Hypothalamus (tissue), 51 donors: ENCODE results near the gene C18orf54.
"Not testable (repeated sequence)": the region's sequence is repeated elsewhere in the genome, so short reads cannot be mapped to it uniquely, and the experiment has no call there.

Experiments
- DNase-seq, 51 donors: peaks; one replicate each; lab custom pipeline; 2025; lab: John Stamatoyannopoulos, UW

The C18orf54 gene

GRCh38 chr18:54357660-54358494 is at the start of gene C18orf54, which contains the start of gene STARD6:
TSS of gene C18orf54 (plus strand) at chr18:54357906. CDS start at chr18:54360573, 2,667 bp downstream.
TSS of gene STARD6 (minus strand) at chr18:54357858. CDS start at chr18:54354573, 3,285 bp downstream.
- DNase-seq: peak; percentile 32 to 93 (median 74)

- DNase-seq: not testable (repeated sequence)
Measured at GRCh38 chr18:54309564-54309963, 48.1 kb upstream of the C18orf54 start.

GRCh38 chr18:54316071-54316820 is 41.5 kb upstream of the C18orf54 start:
- no peak for DNase-seq

- DNase-seq: no peak
Measured at GRCh38 chr18:54323561-54323960, 34.1 kb upstream of the C18orf54 start.

- DNase-seq: no peak
Measured at GRCh38 chr18:54323970-54324369, 33.7 kb upstream of the C18orf54 start.

- DNase-seq: no peak
Measured at GRCh38 chr18:54327818-54328217, 29.9 kb upstream of the C18orf54 start.

- no peak for DNase-seq
Measured at GRCh38 chr18:54329787-54330186, 27.9 kb upstream of the C18orf54 start.

- DNase-seq: no peak
Measured at GRCh38 chr18:54330768-54331548, 26.7 kb upstream of the C18orf54 start.

GRCh38 chr18:54335638-54336173 is 22.0 kb upstream of the C18orf54 start:
- no peak for DNase-seq

GRCh38 chr18:54338230-54338629 is 19.5 kb upstream of the C18orf54 start:
- DNase-seq: no peak

GRCh38 chr18:54351186-54351585 is 6.5 kb upstream of the C18orf54 start:
- DNase-seq: no peak

- DNase-seq: peak in 10 of 51 donors; percentile 8 to 83 (median 35)
Measured at GRCh38 chr18:54357082-54357659, 535 bp upstream of the C18orf54 start.

GRCh38 chr18:54358495-54359040 is 862 bp downstream of the C18orf54 start:
- DNase-seq: peak in 7 of 51 donors; percentile 3 to 51 (median 21)

- DNase-seq: no peak
Measured at GRCh38 chr18:54359233-54359632, 1.5 kb downstream of the C18orf54 start.

GRCh38 chr18:54360406-54360805 is 2.7 kb downstream of the C18orf54 start:
- DNase-seq: no peak

- no peak for DNase-seq
Measured at GRCh38 chr18:54378057-54378456, 20.4 kb downstream of the C18orf54 start.

GRCh38 chr18:54381640-54382039 is 23.9 kb downstream of the C18orf54 start:
- no peak for DNase-seq

GRCh38 chr18:54382076-54382475 is 24.4 kb downstream of the C18orf54 start:
- no peak for DNase-seq

GRCh38 chr18:54382733-54383252 is 25.1 kb downstream of the C18orf54 start:
- no peak for DNase-seq

- DNase-seq: no peak
Measured at GRCh38 chr18:54386043-54386442, 28.3 kb downstream of the C18orf54 start.
